ENCODE data around the gene ADAMTS8. TPM values are rescaled to one million over a fixed set of nuclear protein-coding genes. Genes with fewer than 3 reads are reported as not detected.
A peak's percentile ranks its signal among the peaks of the same experiment; 100 is the strongest.

ADAMTS8 gene
- total RNA-seq, 1 experiment from 2014 or later = 0.07 TPM

DNA sequence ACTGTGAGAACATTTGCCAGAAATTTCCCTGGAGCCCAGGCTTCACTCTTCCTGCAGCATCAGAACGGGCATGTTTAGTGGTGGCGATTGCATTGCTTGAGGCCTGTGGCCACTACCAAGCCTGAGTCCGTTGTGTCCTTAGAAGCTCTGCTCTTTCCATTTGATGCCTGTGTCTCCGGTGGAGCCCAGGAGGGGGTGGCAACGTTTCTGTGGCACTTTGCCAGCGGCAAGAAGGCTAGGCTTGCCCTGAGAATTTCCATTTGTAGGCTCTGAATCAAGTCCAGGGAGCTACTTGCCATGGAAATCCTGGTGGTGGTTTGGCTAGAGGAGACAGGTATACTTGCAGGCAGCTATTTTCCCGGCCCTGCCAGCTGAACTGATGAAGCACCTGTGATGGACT, 47.1 kb downstream of the ADAMTS8 start:
- H3K4me1 ChIP-seq (ENCODE audit: control insufficient read depth in 1 of 2, insufficient read depth in 2 of 2, low read length in 2 of 2) = peaks cover 0 to 2% of the 10 kb centered on the region in 2 experiments; a peak in 1 of 4 replicates
- no peaks in the 10 kb centered on the region for H3K79me2 ChIP-seq (ENCODE audit: insufficient read depth, low read length)
- H3K9me3 ChIP-seq (ENCODE audit: control insufficient read depth in 1 of 2, insufficient read depth in 1 of 2, low read depth in 1 of 2, low read length in 2 of 2) = no peaks in the 10 kb centered on the region
- H3K9me2 ChIP-seq (ENCODE audit: insufficient read depth) = no peaks in the 10 kb centered on the region
- POLR2A ChIA-PET = no interaction called here
- TF ChIP-seq POLR2A (IDR thresholded peaks at IDR 0.05; ENCODE audit: borderline replicate concordance, extremely low read depth, insufficient read depth, insufficient read length) = no peak
- TF ChIP-seq, protein P1, sequence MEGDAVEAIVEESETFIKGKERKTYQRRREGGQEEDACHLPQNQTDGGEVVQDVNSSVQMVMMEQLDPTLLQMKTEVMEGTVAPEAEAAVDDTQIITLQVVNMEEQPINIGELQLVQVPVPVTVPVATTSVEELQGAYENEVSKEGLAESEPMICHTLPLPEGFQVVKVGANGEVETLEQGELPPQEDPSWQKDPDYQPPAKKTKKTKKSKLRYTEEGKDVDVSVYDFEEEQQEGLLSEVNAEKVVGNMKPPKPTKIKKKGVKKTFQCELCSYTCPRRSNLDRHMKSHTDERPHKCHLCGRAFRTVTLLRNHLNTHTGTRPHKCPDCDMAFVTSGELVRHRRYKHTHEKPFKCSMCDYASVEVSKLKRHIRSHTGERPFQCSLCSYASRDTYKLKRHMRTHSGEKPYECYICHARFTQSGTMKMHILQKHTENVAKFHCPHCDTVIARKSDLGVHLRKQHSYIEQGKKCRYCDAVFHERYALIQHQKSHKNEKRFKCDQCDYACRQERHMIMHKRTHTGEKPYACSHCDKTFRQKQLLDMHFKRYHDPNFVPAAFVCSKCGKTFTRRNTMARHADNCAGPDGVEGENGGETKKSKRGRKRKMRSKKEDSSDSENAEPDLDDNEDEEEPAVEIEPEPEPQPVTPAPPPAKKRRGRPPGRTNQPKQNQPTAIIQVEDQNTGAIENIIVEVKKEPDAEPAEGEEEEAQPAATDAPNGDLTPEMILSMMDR (IDR thresholded peaks at IDR 0.05 in 2 of 3, conservative IDR thresholded peaks at IDR 0.05 in 1 of 3; ENCODE audit: borderline replicate concordance in 1 of 3, insufficient read depth in 1 of 3, low read depth in 2 of 3, low read length in 2 of 3) = 0 out of 6 replicates have a peak, but pooled peaks of 2 of the 3 experiments have one; percentile 9 to 20
- CTCF ChIA-PET = interaction anchor here (0.8 to 0.9 kb wide), 2 partner anchors 10 to 14 kb away, joined by 3 read pairs; no protein-coding TSS in a partner anchor
- H3K27ac ChIP-seq (ENCODE audit: low read depth, low read length) = no peak overlapping the region
- no peak overlapping the region for H3K9ac ChIP-seq (ENCODE audit: low read length)
- RAD21 ChIA-PET (ENCODE audit: low non-redundant PET in 1 of 2, low total read pairs in 2 of 2, uncharacterized antibody in 2 of 2, unreplicated experiment in 2 of 2) = no interaction called here
- H2AFZ ChIP-seq (ENCODE audit: low read depth, low read length, poor library complexity, severe bottlenecking) = no peak overlapping the region
- DNase-seq (ENCODE audit: low read depth, low spot score) = no peak
- BruUV-seq (replicated peaks) = no TSS peak
- H3K4me2 ChIP-seq (ENCODE audit: low read length) = no peak overlapping the region
- no peaks in the 10 kb centered on the region for H3K36me3 ChIP-seq (ENCODE audit: control insufficient read depth in 1 of 2, insufficient read depth in 2 of 2, low read length in 2 of 2)
- intact Hi-C loops (cut with micrococcal nuclease) = no loop called here
- ATAC-seq = peak; percentile 55; the same call in 1 of the 2 replicates
- H3K27me3 ChIP-seq (ENCODE audit: insufficient read depth, low read length) = no peaks in the 10 kb centered on the region
- no peak overlapping the region for H3K4me3 ChIP-seq (replicated peaks in 1 of 2; ENCODE audit: low read depth in 1 of 2, low read length in 2 of 2)
- no peaks in the 10 kb centered on the region for H4K20me1 ChIP-seq (ENCODE audit: insufficient read depth)

DNA sequence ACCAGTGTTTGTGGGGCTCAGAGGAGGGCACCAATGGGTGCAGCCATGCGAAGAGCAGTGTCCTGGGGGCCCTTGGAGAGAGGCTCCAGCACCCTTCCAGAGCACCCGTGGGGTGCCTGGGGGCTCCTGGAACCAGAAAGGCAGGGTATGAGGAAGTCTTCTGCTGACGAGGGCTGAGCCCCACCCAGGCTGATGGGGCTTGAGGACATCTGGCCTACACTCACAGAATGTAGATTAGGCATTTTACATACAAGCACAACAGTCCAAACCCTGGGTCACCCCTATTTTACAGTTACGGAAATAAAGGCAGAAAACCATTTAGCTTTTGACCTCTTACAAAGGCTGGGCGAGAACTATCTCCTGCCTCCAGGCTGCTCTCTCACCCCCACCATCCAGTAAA, 47.6 kb downstream of the ADAMTS8 start:
- no peak overlapping the region for H3K27ac ChIP-seq (ENCODE audit: low read depth, low read length)
- CTCF ChIA-PET = no interaction called here
- no peak overlapping the region for H3K4me2 ChIP-seq (ENCODE audit: low read length)
- H3K79me2 ChIP-seq (ENCODE audit: insufficient read depth, low read length) = no peaks in the 10 kb centered on the region
- DNase-seq (ENCODE audit: low read depth, low spot score) = no peak
- H3K9ac ChIP-seq (ENCODE audit: low read length) = no peak overlapping the region
- ATAC-seq = no peak
- peaks cover 0 to 2% of the 10 kb centered on the region in 2 experiments; a peak in 1 of 4 replicates for H3K4me1 ChIP-seq (ENCODE audit: control insufficient read depth in 1 of 2, insufficient read depth in 2 of 2, low read length in 2 of 2)
- H3K36me3 ChIP-seq (ENCODE audit: control insufficient read depth in 1 of 2, insufficient read depth in 2 of 2, low read length in 2 of 2) = no peaks in the 10 kb centered on the region
- H3K4me3 ChIP-seq (replicated peaks in 1 of 2; ENCODE audit: low read depth in 1 of 2, low read length in 2 of 2) = no peak overlapping the region
- no peaks in the 10 kb centered on the region for H3K27me3 ChIP-seq (ENCODE audit: insufficient read depth, low read length)
- H2AFZ ChIP-seq (ENCODE audit: low read depth, low read length, poor library complexity, severe bottlenecking) = no peak overlapping the region
- POLR2A ChIA-PET = no interaction called here
- RAD21 ChIA-PET (ENCODE audit: low non-redundant PET in 1 of 2, low total read pairs in 2 of 2, uncharacterized antibody in 2 of 2, unreplicated experiment in 2 of 2) = no interaction called here
- no peaks in the 10 kb centered on the region for H3K9me3 ChIP-seq (ENCODE audit: control insufficient read depth in 1 of 2, insufficient read depth in 1 of 2, low read depth in 1 of 2, low read length in 2 of 2)
- intact Hi-C loops (cut with micrococcal nuclease) = no loop called here
- BruUV-seq (replicated peaks) = no TSS peak
- H3K9me2 ChIP-seq (ENCODE audit: insufficient read depth) = no peaks in the 10 kb centered on the region
- no peaks in the 10 kb centered on the region for H4K20me1 ChIP-seq (ENCODE audit: insufficient read depth)
- TF ChIP-seq POLR2A (IDR thresholded peaks at IDR 0.05; ENCODE audit: borderline replicate concordance, extremely low read depth, insufficient read depth, insufficient read length) = no peak
- TF ChIP-seq JUND (IDR thresholded peaks at IDR 0.05) = no peak
- no peak for TF ChIP-seq ZNF274 (IDR thresholded peaks at IDR 0.05; ENCODE audit: low read depth, low read length)
- TF ChIP-seq, protein P2, sequence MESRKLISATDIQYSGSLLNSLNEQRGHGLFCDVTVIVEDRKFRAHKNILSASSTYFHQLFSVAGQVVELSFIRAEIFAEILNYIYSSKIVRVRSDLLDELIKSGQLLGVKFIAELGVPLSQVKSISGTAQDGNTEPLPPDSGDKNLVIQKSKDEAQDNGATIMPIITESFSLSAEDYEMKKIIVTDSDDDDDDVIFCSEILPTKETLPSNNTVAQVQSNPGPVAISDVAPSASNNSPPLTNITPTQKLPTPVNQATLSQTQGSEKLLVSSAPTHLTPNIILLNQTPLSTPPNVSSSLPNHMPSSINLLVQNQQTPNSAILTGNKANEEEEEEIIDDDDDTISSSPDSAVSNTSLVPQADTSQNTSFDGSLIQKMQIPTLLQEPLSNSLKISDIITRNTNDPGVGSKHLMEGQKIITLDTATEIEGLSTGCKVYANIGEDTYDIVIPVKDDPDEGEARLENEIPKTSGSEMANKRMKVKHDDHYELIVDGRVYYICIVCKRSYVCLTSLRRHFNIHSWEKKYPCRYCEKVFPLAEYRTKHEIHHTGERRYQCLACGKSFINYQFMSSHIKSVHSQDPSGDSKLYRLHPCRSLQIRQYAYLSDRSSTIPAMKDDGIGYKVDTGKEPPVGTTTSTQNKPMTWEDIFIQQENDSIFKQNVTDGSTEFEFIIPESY (IDR thresholded peaks at IDR 0.05; ENCODE audit: extremely low read depth, insufficient replicate concordance, low read length) = no peak
- no peak for TF ChIP-seq ELF1 (IDR thresholded peaks at IDR 0.05; ENCODE audit: borderline replicate concordance, low read depth)
- TF ChIP-seq SIN3A (IDR thresholded peaks at IDR 0.05; ENCODE audit: low read depth) = no peak
- TF ChIP-seq SP1 (IDR thresholded peaks at IDR 0.05; ENCODE audit: low read depth) = no peak
- no peak for TF ChIP-seq EZH2phosphoT487 (IDR thresholded peaks at IDR 0.05; ENCODE audit: borderline replicate concordance)
- no peak for TF ChIP-seq CBX3 (IDR thresholded peaks at IDR 0.05; ENCODE audit: low read depth)
- TF ChIP-seq, protein P3, sequence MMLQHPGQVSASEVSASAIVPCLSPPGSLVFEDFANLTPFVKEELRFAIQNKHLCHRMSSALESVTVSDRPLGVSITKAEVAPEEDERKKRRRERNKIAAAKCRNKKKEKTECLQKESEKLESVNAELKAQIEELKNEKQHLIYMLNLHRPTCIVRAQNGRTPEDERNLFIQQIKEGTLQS (IDR thresholded peaks at IDR 0.05) = no peak
- no peak for TF ChIP-seq EGR1 (IDR thresholded peaks at IDR 0.05; ENCODE audit: low read depth)
- TF ChIP-seq, protein P4, sequence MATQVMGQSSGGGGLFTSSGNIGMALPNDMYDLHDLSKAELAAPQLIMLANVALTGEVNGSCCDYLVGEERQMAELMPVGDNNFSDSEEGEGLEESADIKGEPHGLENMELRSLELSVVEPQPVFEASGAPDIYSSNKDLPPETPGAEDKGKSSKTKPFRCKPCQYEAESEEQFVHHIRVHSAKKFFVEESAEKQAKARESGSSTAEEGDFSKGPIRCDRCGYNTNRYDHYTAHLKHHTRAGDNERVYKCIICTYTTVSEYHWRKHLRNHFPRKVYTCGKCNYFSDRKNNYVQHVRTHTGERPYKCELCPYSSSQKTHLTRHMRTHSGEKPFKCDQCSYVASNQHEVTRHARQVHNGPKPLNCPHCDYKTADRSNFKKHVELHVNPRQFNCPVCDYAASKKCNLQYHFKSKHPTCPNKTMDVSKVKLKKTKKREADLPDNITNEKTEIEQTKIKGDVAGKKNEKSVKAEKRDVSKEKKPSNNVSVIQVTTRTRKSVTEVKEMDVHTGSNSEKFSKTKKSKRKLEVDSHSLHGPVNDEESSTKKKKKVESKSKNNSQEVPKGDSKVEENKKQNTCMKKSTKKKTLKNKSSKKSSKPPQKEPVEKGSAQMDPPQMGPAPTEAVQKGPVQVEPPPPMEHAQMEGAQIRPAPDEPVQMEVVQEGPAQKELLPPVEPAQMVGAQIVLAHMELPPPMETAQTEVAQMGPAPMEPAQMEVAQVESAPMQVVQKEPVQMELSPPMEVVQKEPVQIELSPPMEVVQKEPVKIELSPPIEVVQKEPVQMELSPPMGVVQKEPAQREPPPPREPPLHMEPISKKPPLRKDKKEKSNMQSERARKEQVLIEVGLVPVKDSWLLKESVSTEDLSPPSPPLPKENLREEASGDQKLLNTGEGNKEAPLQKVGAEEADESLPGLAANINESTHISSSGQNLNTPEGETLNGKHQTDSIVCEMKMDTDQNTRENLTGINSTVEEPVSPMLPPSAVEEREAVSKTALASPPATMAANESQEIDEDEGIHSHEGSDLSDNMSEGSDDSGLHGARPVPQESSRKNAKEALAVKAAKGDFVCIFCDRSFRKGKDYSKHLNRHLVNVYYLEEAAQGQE (IDR thresholded peaks at IDR 0.05; ENCODE audit: low read depth) = no peak

Measured in HCT116 (cell line).